Measurements from ENCODE around the gene COX19. TPM values are rescaled to one million over a fixed set of nuclear protein-coding genes. Genes with fewer than 3 reads are reported as not detected.
"Not testable (repeated sequence)": the region's sequence is repeated elsewhere in the genome, so short reads cannot be mapped to it uniquely, and the experiment has no call there.

The COX19 gene
- total RNA-seq, 1 donor, result 12.5 TPM

DNA sequence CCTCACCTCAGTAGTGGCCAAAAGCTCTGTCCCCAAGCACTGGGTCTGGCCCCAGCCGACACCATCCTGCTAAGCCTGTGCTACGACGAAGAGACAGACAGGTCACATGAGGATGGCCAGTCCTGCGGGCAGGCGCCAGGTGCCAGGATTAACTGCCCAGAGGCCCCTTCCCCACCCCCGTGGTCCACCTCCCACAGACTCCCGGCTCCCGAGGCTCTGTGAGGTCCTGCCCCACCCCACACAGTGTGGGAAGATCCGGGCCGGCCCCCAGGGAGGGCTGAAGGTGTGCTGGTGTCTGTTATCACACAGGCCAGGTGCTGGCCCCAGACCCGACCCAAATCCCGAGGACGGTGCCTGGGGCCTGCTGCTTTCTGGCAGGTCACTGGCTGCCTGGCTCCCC is 34.9 kb upstream of the COX19 start:
- TF ChIP-seq, protein P1, sequence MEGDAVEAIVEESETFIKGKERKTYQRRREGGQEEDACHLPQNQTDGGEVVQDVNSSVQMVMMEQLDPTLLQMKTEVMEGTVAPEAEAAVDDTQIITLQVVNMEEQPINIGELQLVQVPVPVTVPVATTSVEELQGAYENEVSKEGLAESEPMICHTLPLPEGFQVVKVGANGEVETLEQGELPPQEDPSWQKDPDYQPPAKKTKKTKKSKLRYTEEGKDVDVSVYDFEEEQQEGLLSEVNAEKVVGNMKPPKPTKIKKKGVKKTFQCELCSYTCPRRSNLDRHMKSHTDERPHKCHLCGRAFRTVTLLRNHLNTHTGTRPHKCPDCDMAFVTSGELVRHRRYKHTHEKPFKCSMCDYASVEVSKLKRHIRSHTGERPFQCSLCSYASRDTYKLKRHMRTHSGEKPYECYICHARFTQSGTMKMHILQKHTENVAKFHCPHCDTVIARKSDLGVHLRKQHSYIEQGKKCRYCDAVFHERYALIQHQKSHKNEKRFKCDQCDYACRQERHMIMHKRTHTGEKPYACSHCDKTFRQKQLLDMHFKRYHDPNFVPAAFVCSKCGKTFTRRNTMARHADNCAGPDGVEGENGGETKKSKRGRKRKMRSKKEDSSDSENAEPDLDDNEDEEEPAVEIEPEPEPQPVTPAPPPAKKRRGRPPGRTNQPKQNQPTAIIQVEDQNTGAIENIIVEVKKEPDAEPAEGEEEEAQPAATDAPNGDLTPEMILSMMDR (IDR thresholded peaks at IDR 0.05; ENCODE audit: insufficient read depth, low read length), result no peak
- no peak overlapping the region for H3K4me3 ChIP-seq (ENCODE audit: low read depth, low read length)
- no peak for DNase-seq (ENCODE audit: low read depth)

DNA sequence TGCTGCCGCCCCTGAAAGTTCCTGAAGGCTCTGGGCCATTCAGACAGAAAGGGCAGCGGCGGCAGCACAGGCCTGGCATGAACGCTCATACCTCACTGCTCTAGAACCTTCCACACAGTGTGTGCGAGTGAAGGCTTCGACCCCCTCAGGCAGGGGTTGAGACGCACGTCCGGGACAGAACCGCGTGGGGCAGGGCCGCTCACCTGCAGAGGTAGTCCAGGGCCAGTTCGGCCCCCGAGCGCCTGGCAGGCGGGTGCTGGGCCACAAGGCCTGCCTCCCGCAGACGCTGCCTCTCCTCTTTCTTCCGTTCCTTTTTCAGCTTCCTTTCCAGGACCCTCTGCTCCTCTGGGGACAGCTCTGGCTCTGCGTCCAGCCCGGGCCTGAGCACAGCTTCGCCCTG is 34.4 kb upstream of the COX19 start:
- H3K4me3 ChIP-seq (ENCODE audit: low read depth, low read length), result no peak overlapping the region
- no peak for DNase-seq (ENCODE audit: low read depth)
- TF ChIP-seq, protein P1 (IDR thresholded peaks at IDR 0.05; ENCODE audit: insufficient read depth, low read length), result no peak

DNA sequence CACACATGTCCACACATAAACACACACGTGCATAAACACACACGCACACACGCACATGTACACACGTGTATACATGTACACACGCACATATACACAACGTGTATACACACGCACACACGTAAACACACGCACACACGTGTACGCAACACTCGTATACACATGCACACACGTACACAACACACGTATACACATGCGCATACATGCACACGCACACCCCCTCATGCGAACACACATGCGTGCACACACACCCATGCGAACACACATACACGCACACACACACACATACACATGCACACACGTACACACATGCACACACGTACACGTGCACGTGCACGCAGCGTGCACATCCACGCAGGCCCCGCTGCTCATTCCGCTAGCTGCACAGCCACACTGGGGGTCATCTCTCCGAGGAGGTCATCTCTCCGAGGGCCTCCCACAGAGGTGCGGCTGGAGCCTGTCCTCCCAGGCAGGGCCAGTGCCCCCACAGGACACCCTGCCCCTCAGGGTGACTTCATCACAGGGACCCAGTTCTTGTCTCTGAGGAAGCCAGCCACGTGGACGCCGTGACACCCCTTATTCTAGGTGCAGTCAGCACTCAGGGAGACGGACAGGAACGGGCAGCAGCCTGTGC is 33.5 kb upstream of the COX19 start:
- DNase-seq (ENCODE audit: low read depth), result no peak
- no peak overlapping the region for H3K4me3 ChIP-seq (ENCODE audit: low read depth, low read length)
- TF ChIP-seq, protein P1 (IDR thresholded peaks at IDR 0.05; ENCODE audit: insufficient read depth, low read length), result no peak

DNA sequence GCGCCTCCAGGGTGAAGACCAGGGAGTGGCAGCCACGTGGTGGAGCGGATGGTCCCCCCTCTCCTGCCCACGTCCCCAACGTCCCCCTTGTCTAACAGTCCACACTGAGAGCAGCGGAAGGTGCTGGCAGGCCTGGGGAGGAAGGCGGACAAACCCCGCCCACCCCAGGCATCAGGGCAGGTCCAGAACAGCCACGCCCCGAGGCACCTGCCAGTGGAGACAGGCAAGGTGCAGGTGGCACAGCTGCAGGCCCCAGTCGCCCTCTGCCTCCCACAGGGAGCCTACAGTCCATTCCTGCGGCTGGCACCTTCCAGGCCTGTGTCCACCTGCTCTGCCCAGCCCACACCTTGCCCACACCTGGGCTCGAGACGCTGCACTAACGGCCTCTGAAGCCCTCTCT is 32.6 kb upstream of the COX19 start:
- TF ChIP-seq, protein P1 (IDR thresholded peaks at IDR 0.05; ENCODE audit: insufficient read depth, low read length), result no peak
- DNase-seq (ENCODE audit: low read depth), result no peak
- no peak overlapping the region for H3K4me3 ChIP-seq (ENCODE audit: low read depth, low read length)

DNA sequence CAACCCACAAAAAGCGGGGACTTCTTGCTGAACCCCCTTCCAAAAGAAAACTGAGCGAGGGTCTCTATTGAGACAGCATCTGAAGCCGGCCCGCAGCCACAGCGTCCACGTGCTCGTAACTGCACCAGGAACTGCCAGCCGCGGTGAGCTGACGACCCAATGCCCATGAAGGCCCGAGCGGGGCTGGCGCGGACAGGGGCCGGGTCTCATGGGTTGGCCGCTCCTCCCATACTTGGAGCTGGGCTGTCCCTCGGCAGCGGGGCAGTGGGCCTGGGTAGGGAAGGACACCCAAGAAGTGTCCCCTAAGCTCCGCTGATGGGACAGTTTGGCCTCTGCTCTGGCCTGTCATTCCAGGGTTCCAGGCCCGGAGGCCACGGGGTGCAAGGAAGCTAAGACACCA is 30.0 kb upstream of the COX19 start:
- TF ChIP-seq, protein P1 (IDR thresholded peaks at IDR 0.05; ENCODE audit: insufficient read depth, low read length), result no peak
- no peak for DNase-seq (ENCODE audit: low read depth)
- H3K4me3 ChIP-seq (ENCODE audit: low read depth, low read length), result no peak overlapping the region

DNA sequence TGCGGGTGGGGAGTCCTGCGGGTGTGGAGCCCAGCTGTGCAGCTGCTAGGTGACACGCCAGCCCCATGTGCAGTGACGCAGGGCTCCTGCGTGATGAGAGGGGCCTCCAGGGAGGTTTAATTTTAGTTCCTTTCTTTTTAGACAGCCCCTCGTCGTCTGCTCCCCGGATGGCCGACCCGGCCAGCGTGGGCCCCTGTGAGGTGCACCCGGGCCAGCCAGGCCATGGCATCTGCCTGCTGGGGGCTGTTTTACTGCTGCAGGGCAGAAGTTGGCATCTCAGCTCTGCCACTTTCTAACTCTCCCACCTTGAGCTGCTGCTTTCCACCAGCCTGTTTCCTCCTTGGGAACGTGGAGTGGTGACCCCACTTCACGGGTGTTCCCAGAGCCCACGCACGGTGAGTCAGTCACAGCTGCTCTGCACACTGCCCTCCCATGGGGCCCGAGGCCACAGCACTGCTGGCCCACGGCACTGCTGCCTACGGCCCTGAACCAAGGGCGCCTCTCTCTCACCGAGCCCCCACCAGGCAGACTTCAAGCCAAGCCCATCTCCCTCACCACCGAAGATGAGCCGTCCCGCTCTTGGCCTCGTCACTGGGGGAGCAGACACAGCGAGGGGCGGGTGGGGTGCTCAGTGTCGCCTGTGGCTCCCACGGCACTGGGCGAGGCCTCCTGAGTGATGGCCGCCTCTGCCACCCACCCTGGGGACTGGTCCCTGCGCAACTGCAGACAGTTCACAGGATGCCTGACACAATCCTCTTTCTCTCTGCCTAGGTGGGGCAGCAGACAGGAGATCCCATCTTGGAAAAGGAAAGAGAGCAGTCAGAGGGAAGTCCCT is 28.9 kb upstream of the COX19 start:
- no peak overlapping the region for H3K4me3 ChIP-seq (ENCODE audit: low read depth, low read length)
- TF ChIP-seq, protein P1 (IDR thresholded peaks at IDR 0.05; ENCODE audit: insufficient read depth, low read length), result no peak
- DNase-seq (ENCODE audit: low read depth), result no peak

DNA sequence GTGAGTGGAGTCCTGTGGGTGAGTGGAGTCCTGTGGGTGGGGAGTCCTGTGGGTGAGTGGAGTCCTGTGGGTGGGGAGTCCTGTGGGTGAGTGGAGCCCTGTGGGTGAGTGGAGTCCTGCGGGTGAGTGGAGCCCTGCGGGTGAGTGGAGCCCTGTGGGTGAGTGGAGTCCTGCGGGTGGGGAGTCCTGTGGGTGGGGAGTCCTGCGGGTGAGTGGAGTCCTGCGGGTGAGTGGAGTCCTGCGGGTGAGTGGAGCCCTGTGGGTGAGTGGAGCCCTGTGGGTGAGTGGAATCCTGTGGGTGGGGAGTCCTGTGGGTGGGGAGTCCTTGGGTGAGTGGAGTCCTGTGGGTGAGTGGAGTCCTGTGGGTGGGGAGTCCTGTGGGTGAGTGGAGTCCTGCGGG is 27.1 kb upstream of the COX19 start:
- DNase-seq (ENCODE audit: low read depth), result not testable (repeated sequence)

DNA sequence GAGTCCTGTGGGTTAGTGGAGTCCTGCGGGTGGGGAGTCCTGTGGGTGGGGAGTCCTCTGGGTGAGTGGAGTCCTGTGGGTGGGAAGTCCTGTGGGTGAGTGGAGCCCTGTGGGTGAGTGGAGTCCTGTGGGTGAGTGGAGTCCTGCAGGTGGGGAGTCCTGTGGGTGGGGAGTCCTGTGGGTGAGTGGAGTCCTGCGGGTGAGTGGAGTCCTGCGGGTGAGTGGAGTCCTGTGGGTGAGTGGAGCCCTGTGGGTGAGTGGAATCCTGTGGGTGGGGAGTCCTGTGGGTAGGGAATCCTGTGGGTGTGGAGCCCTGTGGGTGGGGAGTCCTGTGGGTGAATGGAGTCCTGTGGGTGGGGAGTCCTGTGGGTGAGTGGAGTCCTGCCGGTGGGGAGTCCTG is 26.7 kb upstream of the COX19 start:
- not testable (repeated sequence) for H3K4me3 ChIP-seq (ENCODE audit: low read depth, low read length); DNase-seq (ENCODE audit: low read depth)

More for the DNA sequence above, 27.1 kb upstream of the COX19 start:
- H3K4me3 ChIP-seq (ENCODE audit: low read depth, low read length), result not testable (repeated sequence)

DNA sequence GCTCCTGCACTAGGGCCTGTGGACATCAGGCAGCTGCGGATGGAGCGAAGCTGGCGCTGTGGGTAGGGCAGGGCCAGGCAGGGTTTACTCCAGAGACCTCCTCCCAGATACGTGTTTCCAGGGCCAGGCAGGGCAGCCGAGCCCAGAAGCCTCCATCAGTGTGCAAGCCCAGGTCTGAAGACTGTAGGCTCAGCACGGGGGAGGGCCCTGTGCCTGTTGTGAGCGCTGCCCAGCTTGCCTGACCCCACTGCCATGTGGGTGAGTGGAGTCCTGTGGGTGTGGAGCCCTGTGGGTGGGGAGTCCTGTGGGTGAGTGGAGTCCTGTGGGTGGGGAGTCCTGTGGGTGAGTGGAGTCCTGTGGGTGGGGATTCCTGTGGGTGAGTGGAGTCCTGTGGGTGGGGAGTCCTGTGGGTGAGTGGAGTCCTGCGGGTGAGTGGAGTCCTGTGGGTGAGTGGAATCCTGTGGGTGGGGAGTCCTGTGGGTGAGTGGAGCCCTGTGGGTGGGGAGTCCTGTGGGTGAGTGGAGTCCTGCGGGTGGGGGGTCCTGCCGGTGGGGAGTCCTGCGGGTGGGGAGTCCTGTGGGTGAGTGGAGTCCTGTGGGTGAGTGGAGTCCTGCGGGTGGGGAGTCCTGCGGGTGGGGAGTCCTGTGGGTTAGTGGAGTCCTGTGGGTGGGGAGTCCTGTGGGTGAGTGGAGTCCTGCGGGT is 25.9 kb upstream of the COX19 start:
- DNase-seq (ENCODE audit: low read depth), result not testable (repeated sequence)

More for the DNA sequence above, 25.9 kb upstream of the COX19 start:
- H3K4me3 ChIP-seq (ENCODE audit: low read depth, low read length), result not testable (repeated sequence)

Measured in fibroblast of the aortic adventitia (primary cell).